NCI-H2107 treated with DMSO at 0.1 percent for 48 hours (cell line): ENCODE data around the gene SKOR1.

Experiments
- DNase-seq: peaks from one replicate; lab custom pipeline; 2025; ENCODE audit not compliant: unreplicated experiment; lab: John Stamatoyannopoulos, UW

Gene SKOR1

GRCh38 chr15:67829647-67830504 is 4.6 kb downstream of the SKOR1 start:
- DNase-seq: no peak

- no peak for DNase-seq
Measured at GRCh38 chr15:67831363-67831762, 6.1 kb downstream of the SKOR1 start.

- DNase-seq: no peak
Measured at GRCh38 chr15:67832031-67832551, 6.8 kb downstream of the SKOR1 start.

GRCh38 chr15:67832897-67833709 is 7.8 kb downstream of the SKOR1 start:
- no peak for DNase-seq

- no peak for DNase-seq
Measured at GRCh38 chr15:67833710-67834511, 8.6 kb downstream of the SKOR1 start.

GRCh38 chr15:67834581-67835296 is 9.4 kb downstream of the SKOR1 start:
- DNase-seq: no peak

GRCh38 chr15:67835297-67836133 is 10.2 kb downstream of the SKOR1 start:
- DNase-seq: no peak

GRCh38 chr15:67836134-67836455 is 10.8 kb downstream of the SKOR1 start:
- DNase-seq: no peak

GRCh38 chr15:67836477-67836876 is 11.2 kb downstream of the SKOR1 start:
- DNase-seq: no peak

- DNase-seq: no peak
Measured at GRCh38 chr15:67836955-67837354, 11.6 kb downstream of the SKOR1 start.

- peak; percentile 27 for DNase-seq
Measured at GRCh38 chr15:67838789-67839332, 13.6 kb downstream of the SKOR1 start.

GRCh38 chr15:67839499-67839928 is 14.2 kb downstream of the SKOR1 start:
- DNase-seq: no peak

GRCh38 chr15:67839929-67840748 is 14.8 kb downstream of the SKOR1 start, which contains the start of gene RNU6-1:
TSS of gene RNU6-1 (minus strand) at chr15:67840045.
- DNase-seq: peak; percentile 83

GRCh38 chr15:67840749-67841512 is 15.6 kb downstream of the SKOR1 start:
- DNase-seq: no peak

- no peak for DNase-seq
Measured at GRCh38 chr15:67841513-67841762, 16.1 kb downstream of the SKOR1 start.

- DNase-seq: no peak
Measured at GRCh38 chr15:67843092-67843501, 17.8 kb downstream of the SKOR1 start.

GRCh38 chr15:67843571-67844387 is 18.5 kb downstream of the SKOR1 start:
- no peak for DNase-seq
